HCT116 (cell line): ENCODE results near the gene HIBADH. TPM values are rescaled to one million over a fixed set of nuclear protein-coding genes. Genes with fewer than 3 reads are reported as not detected.
A peak's percentile ranks its signal among the peaks of the same experiment; 100 is the strongest.

Experiments used
- ATAC-seq: fragments of 200-7000 bp; cut with Tn5 transposase; 2 replicates; pipeline ENCODE4 v1.9.1; 2020; ENCODE audit warnings: mild to moderate bottlenecking, moderate library complexity
- BruUV-seq: library from RNA; stranded (reverse); fragments of 400-500 nt; replicated peaks from 2 replicates; lab custom pipeline; 2021; lab: Mats Ljungman, UMichigan
- CTCF ChIA-PET: fragments of 300-600 bp; sonication (Branson Sonifier 250); formaldehyde crosslinking; loops from one replicate; lab custom pipeline; 2021; ENCODE audit warnings: antibody characterized with exemption; lab: Charles Lee
- POLR2A ChIA-PET: fragments of 300-600, 350-600 bp; sonication (Branson Sonifier 250); formaldehyde crosslinking; loops from one replicate; lab custom pipeline; 2021; ENCODE audit warnings: antibody characterized with exemption; lab: Charles Lee
- RAD21 ChIA-PET, 2 experiments: fragments of 300-600 bp; sonication (Branson Sonifier 250); formaldehyde crosslinking; loops; one replicate each; lab custom pipeline; 2023; ENCODE audit warnings: low total read pairs in 2 of 2; ENCODE audit not compliant: uncharacterized antibody in 2 of 2, unreplicated experiment in 2 of 2, low non-redundant PET in 1 of 2; lab: Charles Lee
- DNase-seq: peaks from one replicate; pipeline ENCODE4 v3.0.0-alpha.2; 2010; ENCODE audit warnings: low read depth, low spot score
- H2AFZ ChIP-seq: fragments of 200-600 bp; shearing (Covaris generic), sonication (generic); 2 replicates; pipeline ENCODE4 v1.6.1; 2017; ENCODE audit warnings: low read depth, mixed run types, mixed read lengths, antibody characterized with exemption, low read length; ENCODE audit not compliant: poor library complexity, severe bottlenecking
- H3K27ac ChIP-seq: 2 replicates; pipeline ENCODE4 v1.5.1; 2012; ENCODE audit warnings: low read depth, low read length
- H3K27me3 ChIP-seq: fragments of 200-600 bp; sonication (generic); 2 replicates; pipeline ENCODE4 v1.6.1; 2016; ENCODE audit warnings: mixed run types, low read length, mixed read lengths; ENCODE audit not compliant: insufficient read depth
- H3K36me3 ChIP-seq, 2 experiments: fragments of 200-500 bp in 1 of 2; fragments of 200-600 bp in 1 of 2; sonication (Bioruptor generic) in 1 of 2; sonication (generic) in 1 of 2; 2 replicates each; pipeline versions ENCODE4 v1.5.1 to v1.6.1; 2014 to 2016; ENCODE audit warnings: low read length in 2 of 2, inconsistent platforms in 1 of 2, mixed read lengths in 1 of 2, mixed run types in 1 of 2; ENCODE audit not compliant: insufficient read depth in 2 of 2, control insufficient read depth in 1 of 2
- H3K4me1 ChIP-seq, 2 experiments: fragments of 200-600 bp in 1 of 2; sonication (generic) in 1 of 2; 2 replicates each; pipeline versions ENCODE4 v1.5.1 to v1.6.1; 2012 to 2017; ENCODE audit warnings: low read length in 2 of 2, inconsistent platforms in 1 of 2, mild to moderate bottlenecking in 1 of 2, mixed read lengths in 1 of 2, mixed run types in 1 of 2, moderate library complexity in 1 of 2; ENCODE audit not compliant: insufficient read depth in 2 of 2, control insufficient read depth in 1 of 2
- H3K4me2 ChIP-seq: fragments of 200-600 bp; sonication (generic); 2 replicates; pipeline ENCODE4 v1.6.1; 2017; ENCODE audit warnings: mixed run types, low read length, mixed read lengths
- H3K4me3 ChIP-seq, 2 experiments: fragments of 200-600 bp in 1 of 2; sonication (generic) in 1 of 2; replicated peaks in 1 of 2; 2 replicates each; pipeline ENCODE4 v1.5.1; 2011 to 2016; ENCODE audit warnings: low read length in 2 of 2, control low read depth in 1 of 2, low read depth in 1 of 2, mild to moderate bottlenecking in 1 of 2, mixed read lengths in 1 of 2, mixed run types in 1 of 2
- H3K79me2 ChIP-seq: fragments of 200-600 bp; sonication (generic); 2 replicates; pipeline ENCODE4 v1.6.1; 2017; ENCODE audit warnings: mild to moderate bottlenecking, mixed run types, low read length, moderate library complexity, mixed read lengths; ENCODE audit not compliant: insufficient read depth
- H3K9ac ChIP-seq: fragments of 200-600 bp; sonication (generic); 2 replicates; pipeline ENCODE4 v1.6.1; 2016; ENCODE audit warnings: low read length, mixed read lengths
- H3K9me2 ChIP-seq: fragments of 200-600 bp; sonication (generic), shearing (Covaris generic); 2 replicates; pipeline ENCODE4 v1.6.1; 2017; ENCODE audit warnings: mixed run types, mild to moderate bottlenecking, moderate library complexity; ENCODE audit not compliant: insufficient read depth
- H3K9me3 ChIP-seq, 2 experiments: fragments of 200-500 bp in 1 of 2; fragments of 200-600 bp in 1 of 2; sonication (Bioruptor generic) in 1 of 2; sonication (generic) in 1 of 2; 2 replicates each; pipeline ENCODE4 v1.6.1; 2014 to 2017; ENCODE audit warnings: low read length in 2 of 2, mixed read lengths in 2 of 2, inconsistent platforms in 1 of 2, low read depth in 1 of 2, mild to moderate bottlenecking in 1 of 2, mixed run types in 1 of 2, moderate library complexity in 1 of 2; ENCODE audit not compliant: control insufficient read depth in 1 of 2, insufficient read depth in 1 of 2
- H4K20me1 ChIP-seq: fragments of 200-600 bp; sonication (generic), shearing (Covaris generic); 2 replicates; pipeline ENCODE4 v1.6.1; 2017; ENCODE audit warnings: mixed run types, mild to moderate bottlenecking, moderate library complexity; ENCODE audit not compliant: insufficient read depth
- CBX3 ChIP-seq: IDR thresholded peaks from 2 replicates; pipeline ENCODE4 v1.6.1; 2012; ENCODE audit warnings: low read depth
- CEBPB ChIP-seq: IDR thresholded peaks from 2 replicates; pipeline ENCODE4 v1.6.1; 2012; ENCODE audit warnings: low read depth
- FOSL1 ChIP-seq: IDR thresholded peaks from 2 replicates; pipeline ENCODE4 v1.6.1; 2012; ENCODE audit warnings: low read depth
- JUND ChIP-seq: IDR thresholded peaks from 2 replicates; pipeline ENCODE4 v1.6.1; 2012
- POLR2AphosphoS5 ChIP-seq: IDR thresholded peaks from 2 replicates; pipeline ENCODE4 v1.6.1; 2011; ENCODE audit warnings: mild to moderate bottlenecking, low read depth, low read length, moderate library complexity
- SP1 ChIP-seq: IDR thresholded peaks from 2 replicates; pipeline ENCODE4 v1.6.1; 2012; ENCODE audit warnings: low read depth
- TCF7L2 ChIP-seq: IDR thresholded peaks from 2 replicates; pipeline ENCODE4 v1.7.0; 2011; ENCODE audit warnings: borderline replicate concordance, inconsistent platforms; ENCODE audit not compliant: insufficient read depth, insufficient read length; ENCODE audit errors: extremely low read depth
- ZNF274 ChIP-seq: fragments of 200-500 bp; sonication (Bioruptor generic); IDR thresholded peaks from 2 replicates; pipeline ENCODE4 v1.6.1; 2014; ENCODE audit warnings: mild to moderate bottlenecking, low read depth, low read length, inconsistent platforms
- intact Hi-C: fragments of 100-400 bp; cut with micrococcal nuclease; formaldehyde crosslinking; loops from 2 replicates; pipeline ENCODE4 v1.10.0; 2022
- total RNA-seq: library from RNA; stranded (reverse); gene quantifications from one replicate; pipeline ENCODE4 v1.2.1, GENCODE V29; 2021; ENCODE audit not compliant: unreplicated experiment
- TF ChIP-seq, protein P1 (sequence below): IDR thresholded peaks from 2 replicates; pipeline ENCODE4 v1.6.1; 2012; ENCODE audit warnings: low read depth
- TF ChIP-seq, protein P2 (sequence below): IDR thresholded peaks from 2 replicates; pipeline ENCODE4 v1.6.1; 2012
- TF ChIP-seq, protein P3 (sequence below), 3 experiments: fragments of 200-600 bp in 1 of 3; sonication (generic) in 1 of 3; IDR thresholded peaks in 2 of 3; conservative IDR thresholded peaks in 1 of 3; 2 replicates each; pipeline ENCODE4 v1.5.1; 2012 to 2017; ENCODE audit warnings: low read depth in 2 of 3, low read length in 2 of 3, antibody characterized with exemption in 1 of 3, borderline replicate concordance in 1 of 3, control low read depth in 1 of 3, mild to moderate bottlenecking in 1 of 3, mixed read lengths in 1 of 3, mixed run types in 1 of 3, moderate library complexity in 1 of 3; ENCODE audit not compliant: insufficient read depth in 1 of 3

HIBADH gene
- total RNA-seq, 1 experiment from 2014 or later = 32.4 TPM

DNA sequence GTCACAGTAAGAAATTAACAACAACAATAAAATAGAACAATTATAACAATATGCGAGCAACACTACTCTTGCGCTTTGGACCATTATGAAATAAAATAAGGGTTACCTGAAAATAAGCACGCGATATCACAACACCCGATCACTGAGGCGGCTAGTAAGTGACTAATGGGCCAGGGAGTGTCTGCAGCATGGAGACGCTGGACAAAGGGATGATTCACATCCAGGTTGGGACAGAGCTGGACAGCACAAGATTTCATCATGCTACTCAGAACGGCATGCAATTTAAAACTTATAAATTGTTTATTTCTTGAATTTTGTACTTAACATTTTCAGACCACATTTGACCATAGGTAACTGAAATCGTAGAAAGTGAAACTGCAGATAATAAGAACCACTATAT lies 15.6 kb downstream of the HIBADH start:
- Histone ChIP-seq H3K4me3 (no peak overlapping the region), H2AFZ (no peak overlapping the region), H3K9me2 (no peaks in the 10 kb centered on the region), H3K79me2 (no peaks in the 10 kb centered on the region; the same call in 1 of the 2 replicates), H3K4me1 (peaks cover 0 to 10% of the 10 kb centered on the region in 2 experiments; a peak in 3 of 4 replicates), H4K20me1 (no peaks in the 10 kb centered on the region), H3K27me3 (no peaks in the 10 kb centered on the region), H3K4me2 (0 out of 2 replicates have a peak overlapping the region, but pooled peaks have one; percentile 8), H3K27ac (no peak overlapping the region), H3K9me3 (no peaks in the 10 kb centered on the region), H3K9ac (no peak overlapping the region), H3K36me3 (no peaks in the 10 kb centered on the region)
- CTCF ChIA-PET = no interaction called here
- ATAC-seq (peak; percentile 66; the same call in 1 of the 2 replicates), DNase-seq (peak; percentile 47)
- RAD21 ChIA-PET = no interaction called here
- POLR2A ChIA-PET = interaction anchor here (2.0 kb wide), 1 partner anchor 16 kb away, joined by 7 read pairs; the partner anchor contains the start of gene HIBADH
- no TSS peak for BruUV-seq
- intact Hi-C loops = no loop called here
- TF ChIP-seq, protein P1, sequence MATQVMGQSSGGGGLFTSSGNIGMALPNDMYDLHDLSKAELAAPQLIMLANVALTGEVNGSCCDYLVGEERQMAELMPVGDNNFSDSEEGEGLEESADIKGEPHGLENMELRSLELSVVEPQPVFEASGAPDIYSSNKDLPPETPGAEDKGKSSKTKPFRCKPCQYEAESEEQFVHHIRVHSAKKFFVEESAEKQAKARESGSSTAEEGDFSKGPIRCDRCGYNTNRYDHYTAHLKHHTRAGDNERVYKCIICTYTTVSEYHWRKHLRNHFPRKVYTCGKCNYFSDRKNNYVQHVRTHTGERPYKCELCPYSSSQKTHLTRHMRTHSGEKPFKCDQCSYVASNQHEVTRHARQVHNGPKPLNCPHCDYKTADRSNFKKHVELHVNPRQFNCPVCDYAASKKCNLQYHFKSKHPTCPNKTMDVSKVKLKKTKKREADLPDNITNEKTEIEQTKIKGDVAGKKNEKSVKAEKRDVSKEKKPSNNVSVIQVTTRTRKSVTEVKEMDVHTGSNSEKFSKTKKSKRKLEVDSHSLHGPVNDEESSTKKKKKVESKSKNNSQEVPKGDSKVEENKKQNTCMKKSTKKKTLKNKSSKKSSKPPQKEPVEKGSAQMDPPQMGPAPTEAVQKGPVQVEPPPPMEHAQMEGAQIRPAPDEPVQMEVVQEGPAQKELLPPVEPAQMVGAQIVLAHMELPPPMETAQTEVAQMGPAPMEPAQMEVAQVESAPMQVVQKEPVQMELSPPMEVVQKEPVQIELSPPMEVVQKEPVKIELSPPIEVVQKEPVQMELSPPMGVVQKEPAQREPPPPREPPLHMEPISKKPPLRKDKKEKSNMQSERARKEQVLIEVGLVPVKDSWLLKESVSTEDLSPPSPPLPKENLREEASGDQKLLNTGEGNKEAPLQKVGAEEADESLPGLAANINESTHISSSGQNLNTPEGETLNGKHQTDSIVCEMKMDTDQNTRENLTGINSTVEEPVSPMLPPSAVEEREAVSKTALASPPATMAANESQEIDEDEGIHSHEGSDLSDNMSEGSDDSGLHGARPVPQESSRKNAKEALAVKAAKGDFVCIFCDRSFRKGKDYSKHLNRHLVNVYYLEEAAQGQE = peak; percentile 22; the same call in 1 of the 2 replicates
- TF ChIP-seq SP1 (peak; percentile 41), FOSL1 (peak; percentile 71), CBX3 (peak; percentile 49; the same call in 1 of the 2 replicates), TCF7L2 (no peak), POLR2AphosphoS5 (0 out of 2 replicates have a peak, but pooled peaks have one; percentile 24), ZNF274 (no peak), JUND (peak; percentile 56), CEBPB (peak; percentile 89)
- TF ChIP-seq, protein P2, sequence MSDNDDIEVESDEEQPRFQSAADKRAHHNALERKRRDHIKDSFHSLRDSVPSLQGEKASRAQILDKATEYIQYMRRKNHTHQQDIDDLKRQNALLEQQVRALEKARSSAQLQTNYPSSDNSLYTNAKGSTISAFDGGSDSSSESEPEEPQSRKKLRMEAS = peak; percentile 34; the same call in 1 of the 2 replicates
- TF ChIP-seq, protein P3, sequence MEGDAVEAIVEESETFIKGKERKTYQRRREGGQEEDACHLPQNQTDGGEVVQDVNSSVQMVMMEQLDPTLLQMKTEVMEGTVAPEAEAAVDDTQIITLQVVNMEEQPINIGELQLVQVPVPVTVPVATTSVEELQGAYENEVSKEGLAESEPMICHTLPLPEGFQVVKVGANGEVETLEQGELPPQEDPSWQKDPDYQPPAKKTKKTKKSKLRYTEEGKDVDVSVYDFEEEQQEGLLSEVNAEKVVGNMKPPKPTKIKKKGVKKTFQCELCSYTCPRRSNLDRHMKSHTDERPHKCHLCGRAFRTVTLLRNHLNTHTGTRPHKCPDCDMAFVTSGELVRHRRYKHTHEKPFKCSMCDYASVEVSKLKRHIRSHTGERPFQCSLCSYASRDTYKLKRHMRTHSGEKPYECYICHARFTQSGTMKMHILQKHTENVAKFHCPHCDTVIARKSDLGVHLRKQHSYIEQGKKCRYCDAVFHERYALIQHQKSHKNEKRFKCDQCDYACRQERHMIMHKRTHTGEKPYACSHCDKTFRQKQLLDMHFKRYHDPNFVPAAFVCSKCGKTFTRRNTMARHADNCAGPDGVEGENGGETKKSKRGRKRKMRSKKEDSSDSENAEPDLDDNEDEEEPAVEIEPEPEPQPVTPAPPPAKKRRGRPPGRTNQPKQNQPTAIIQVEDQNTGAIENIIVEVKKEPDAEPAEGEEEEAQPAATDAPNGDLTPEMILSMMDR (IDR thresholded peaks at IDR 0.05 in 2 of 3, conservative IDR thresholded peaks at IDR 0.05 in 1 of 3; ENCODE audit: borderline replicate concordance in 1 of 3, insufficient read depth in 1 of 3, low read depth in 2 of 3, low read length in 2 of 3) = no peak
